SH-SY5Y (cell line): ENCODE measurements around the gene PFN1.

ENCODE experiments used
- GATA2 ChIP-seq: IDR thresholded peaks from 2 replicates; pipeline ENCODE4 v1.6.1; 2011; ENCODE audit warnings: mild to moderate bottlenecking, low read depth, low read length
- GATA3 ChIP-seq: IDR thresholded peaks from 2 replicates; pipeline ENCODE4 v1.6.1; 2011; ENCODE audit warnings: low read depth, mild to moderate bottlenecking, low read length, moderate library complexity

DNA sequence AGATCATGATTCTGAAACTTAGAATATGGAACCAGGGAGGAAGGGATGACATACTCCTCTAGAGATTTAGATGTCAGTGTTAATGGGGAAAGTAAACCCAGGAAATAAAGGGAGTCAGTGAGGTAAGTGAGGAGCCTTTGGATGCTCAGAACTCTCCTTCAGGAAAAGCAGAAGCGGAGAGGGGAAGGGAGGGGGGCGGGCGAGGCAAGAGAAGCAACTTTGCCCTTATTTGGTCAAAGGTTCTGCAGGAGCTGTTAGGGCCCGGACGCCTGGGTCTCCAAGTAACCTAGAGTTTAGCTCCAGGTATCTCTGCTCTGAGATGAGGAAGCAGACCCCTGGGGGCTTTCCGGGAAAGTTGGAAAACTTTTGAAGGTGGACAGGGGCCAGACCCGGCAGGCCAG lies 1.3 kb downstream of the PFN1 start:
- TF ChIP-seq GATA2, result no peak
- no peak for TF ChIP-seq GATA3
